HG03558 (cell line): ENCODE measurements around the gene PRR14L.
A peak's percentile ranks its signal among the peaks of the same experiment; 100 is the strongest.

ENCODE experiments used
- ATAC-seq: cut with Tn5 transposase; IDR thresholded peaks from one replicate; pipeline ENCODE4 v1.9.1; 2021; ENCODE audit warnings: moderate number of reproducible peaks; ENCODE audit not compliant: unreplicated experiment; ENCODE audit errors: extremely low read depth

The PRR14L gene

GRCh38 chr22:31647523-31648320, 102.2 kb downstream of the PRR14L start:
- ATAC-seq: no peak

GRCh38 chr22:31647066-31647465, 102.9 kb downstream of the PRR14L start:
- no peak for ATAC-seq

GRCh38 chr22:31646186-31647019, 103.5 kb downstream of the PRR14L start:
- ATAC-seq: no peak

GRCh38 chr22:31639436-31640039, 110.4 kb downstream of the PRR14L start:
- no peak for ATAC-seq

GRCh38 chr22:31637891-31638618, 111.9 kb downstream of the PRR14L start:
- no peak for ATAC-seq

- ATAC-seq: peak; percentile 32
These were observed 112.5 kb downstream of the PRR14L start for GRCh38 chr22:31637447-31637890.

GRCh38 chr22:31635638-31636306, 114.2 kb downstream of the PRR14L start:
- ATAC-seq: no peak

GRCh38 chr22:31631436-31631835, 118.5 kb downstream of the PRR14L start:
- no peak for ATAC-seq
